SK-N-SH (cell line): ENCODE data around the gene PURA. TPM values are rescaled to one million over a fixed set of nuclear protein-coding genes. Genes with fewer than 3 reads are reported as not detected.

Experiments
- CTCF ChIA-PET: fragments of 300-600, 350-600 bp; formaldehyde crosslinking; extraction: SDS; loops from one replicate; lab custom pipeline; 2021; lab: Yijun Ruan, JAX
- POLR2A ChIA-PET: fragments of 350-600 bp; sonication (Branson Sonifier 250); formaldehyde crosslinking; extraction: SDS; loops from one replicate; lab custom pipeline; 2020; ENCODE audit warnings: antibody characterized with exemption, inconsistent platforms; lab: Yijun Ruan, JAX
- DNase-seq: peaks from one replicate; pipeline ENCODE4 v3.0.0; 2012
- H2AFZ ChIP-seq: fragments of 200-600 bp; sonication (generic); 2 replicates; pipeline ENCODE4 v1.8.1; 2016; ENCODE audit warnings: antibody characterized with exemption, mild to moderate bottlenecking, low read depth
- H3F3A ChIP-seq: fragments of 200-600 bp; sonication (generic); replicated peaks from 2 replicates; pipeline ENCODE3; 2016; ENCODE audit warnings: antibody characterized with exemption, mild to moderate bottlenecking; ENCODE audit not compliant: insufficient read depth
- H3K27ac ChIP-seq, 2 experiments: fragments of 200-500 bp in 1 of 2; fragments of 200-600 bp in 1 of 2; sonication (Bioruptor generic) in 1 of 2; sonication (generic), shearing (Covaris generic) in 1 of 2; 2 replicates each; pipeline versions ENCODE4 v1.5.1 to v1.6.1; 2014 to 2016; ENCODE audit warnings: low read depth in 2 of 2, inconsistent platforms in 1 of 2, low read length in 1 of 2, mild to moderate bottlenecking in 1 of 2, mixed read lengths in 1 of 2
- H3K27me3 ChIP-seq: fragments of 200-600 bp; sonication (generic), shearing (Covaris generic); 2 replicates; pipeline ENCODE4 v1.6.1; 2016; ENCODE audit warnings: mixed run types; ENCODE audit not compliant: insufficient read depth
- H3K36me3 ChIP-seq, 2 experiments: fragments of 200-500 bp in 1 of 2; fragments of 200-600 bp in 1 of 2; sonication (Bioruptor generic) in 1 of 2; sonication (generic) in 1 of 2; replicated peaks in 1 of 2; 2 replicates each; pipeline versions ENCODE3 to v1.5.1; 2014 to 2016; ENCODE audit warnings: low read length in 1 of 2, mild to moderate bottlenecking in 1 of 2; ENCODE audit not compliant: insufficient read depth in 2 of 2, control insufficient read depth in 1 of 2
- H3K4me1 ChIP-seq, 2 experiments: fragments of 200-500 bp in 1 of 2; fragments of 200-600 bp in 1 of 2; sonication (Bioruptor generic) in 1 of 2; sonication (generic), shearing (Covaris generic) in 1 of 2; 2 replicates each; pipeline versions ENCODE4 v1.5.1 to v1.6.1; 2014 to 2016; ENCODE audit warnings: low read depth in 1 of 2, low read length in 1 of 2, mixed run types in 1 of 2; ENCODE audit not compliant: insufficient read depth in 2 of 2, control insufficient read depth in 1 of 2
- H3K4me2 ChIP-seq: fragments of 200-600 bp; sonication (generic), shearing (Covaris generic); 2 replicates; pipeline ENCODE4 v1.6.1; 2017; ENCODE audit warnings: mixed run types
- H3K4me3 ChIP-seq, 2 experiments: fragments of 200-500 bp in 1 of 2; fragments of 200-600 bp in 1 of 2; sonication (Bioruptor generic) in 1 of 2; sonication (generic), shearing (Covaris generic) in 1 of 2; 2 replicates each; pipeline versions ENCODE4 v1.5.1 to v1.8.1; 2014 to 2016; ENCODE audit warnings: low read depth in 2 of 2, inconsistent platforms in 1 of 2, low read length in 1 of 2, mild to moderate bottlenecking in 1 of 2, mixed read lengths in 1 of 2, moderate library complexity in 1 of 2
- H3K79me2 ChIP-seq: fragments of 200-600 bp; sonication (generic); 2 replicates; pipeline ENCODE4 v1.8.1; 2017; ENCODE audit warnings: mild to moderate bottlenecking; ENCODE audit not compliant: insufficient read depth
- H3K9ac ChIP-seq: fragments of 200-600 bp; sonication (generic); 2 replicates; pipeline ENCODE4 v1.6.1; 2017; ENCODE audit warnings: mixed run types
- H3K9me2 ChIP-seq: fragments of 200-600 bp; sonication (generic); 2 replicates; pipeline ENCODE4 v1.6.1; 2017; ENCODE audit warnings: mixed run types
- H3K9me3 ChIP-seq: fragments of 200-600 bp; sonication (generic); 2 replicates; pipeline ENCODE4 v1.6.1; 2017; ENCODE audit warnings: mixed run types, mild to moderate bottlenecking, moderate library complexity
- H4K20me1 ChIP-seq: fragments of 200-600 bp; sonication (generic); 2 replicates; pipeline ENCODE4 v1.6.1; 2017; ENCODE audit warnings: mild to moderate bottlenecking, mixed run types; ENCODE audit not compliant: insufficient read depth
- CTCF ChIP-seq: fragments of 200-600 bp; sonication (generic); IDR thresholded peaks from 2 replicates; pipeline ENCODE4 v1.6.1; 2017; ENCODE audit warnings: antibody characterized with exemption, mild to moderate bottlenecking, moderate library complexity
- ELF1 ChIP-seq: IDR thresholded peaks from 2 replicates; pipeline ENCODE4 v1.4.0; 2012
- EP300 ChIP-seq, 2 experiments: IDR thresholded peaks; 2 replicates each; pipeline versions ENCODE4 v1.4.0 to v1.6.1; 2012; ENCODE audit warnings: borderline replicate concordance in 1 of 2, low read depth in 1 of 2, low read length in 1 of 2
- EZH2phosphoT487 ChIP-seq: fragments of 200-600 bp; sonication (generic); IDR thresholded peaks from 2 replicates; pipeline ENCODE4 v1.6.1; 2017; ENCODE audit warnings: low read depth, mixed run types, mild to moderate bottlenecking, antibody characterized with exemption, moderate library complexity, borderline replicate concordance
- FOXJ3 ChIP-seq: sonication (generic); formaldehyde crosslinking; IDR thresholded peaks from 2 replicates; pipeline ENCODE4 v1.5.1; 2020; ENCODE audit warnings: mild to moderate bottlenecking, missing genetic modification reagents
- FOXM1 ChIP-seq: IDR thresholded peaks from 2 replicates; pipeline ENCODE4 v1.4.0; 2012; ENCODE audit warnings: low read depth, mild to moderate bottlenecking
- GABPA ChIP-seq: IDR thresholded peaks from 2 replicates; pipeline ENCODE4 v1.4.0; 2012; ENCODE audit warnings: low read depth, mild to moderate bottlenecking
- IRF3 ChIP-seq: fragments of 150-350 bp; IDR thresholded peaks from 2 replicates; pipeline ENCODE4 v1.6.1; 2016; ENCODE audit warnings: mild to moderate bottlenecking, low read depth, low read length
- JUND ChIP-seq: IDR thresholded peaks from 2 replicates; pipeline ENCODE4 v1.4.0; 2012
- MEF2A ChIP-seq: IDR thresholded peaks from 2 replicates; pipeline ENCODE4 v1.4.0; 2012; ENCODE audit warnings: low read depth, borderline replicate concordance
- NFIC ChIP-seq: IDR thresholded peaks from 2 replicates; pipeline ENCODE4 v1.4.0; 2012; ENCODE audit warnings: borderline replicate concordance
- NRF1 ChIP-seq: IDR thresholded peaks from 2 replicates; pipeline ENCODE4 v1.6.1; 2012; ENCODE audit warnings: low read depth, mild to moderate bottlenecking, low read length
- PBX3 ChIP-seq: IDR thresholded peaks from 2 replicates; pipeline ENCODE4; 2012
- POLR2AphosphoS5 ChIP-seq: IDR thresholded peaks from 2 replicates; pipeline ENCODE4 v1.6.1; 2012; ENCODE audit warnings: low read depth, low read length
- RAD21 ChIP-seq: IDR thresholded peaks from 2 replicates; pipeline ENCODE4 v1.6.1; 2012; ENCODE audit warnings: mild to moderate bottlenecking, low read length
- REST ChIP-seq: IDR thresholded peaks from 2 replicates; pipeline ENCODE4 v1.6.1; 2012; ENCODE audit warnings: mild to moderate bottlenecking, low read depth, low read length, moderate library complexity
- SMC3 ChIP-seq: IDR thresholded peaks from 2 replicates; pipeline ENCODE4 v1.6.1; 2012; ENCODE audit warnings: low read depth, low read length, improper control_type of control experiment
- TCF12 ChIP-seq: IDR thresholded peaks from 2 replicates; pipeline ENCODE4 v1.4.0; 2012
- TEAD4 ChIP-seq: IDR thresholded peaks from 2 replicates; pipeline ENCODE4 v1.4.0; 2012; ENCODE audit warnings: mild to moderate bottlenecking, borderline replicate concordance; ENCODE audit not compliant: insufficient read depth
- WGBS: methylation state at CpG from one replicate; pipeline ENCODE4 v1.1.6; 2017; ENCODE audit warnings: low lambda C conversion rate; 5-methylcytosine and 5-hydroxymethylcytosine counted together
- polyA plus RNA-seq, 3 experiments: library from polyadenylated mRNA; depleted of rRNA; stranded (reverse); fragments of >200 nt; gene quantifications; 2 replicates each; pipeline ENCODE4 v1.2.3, GENCODE V29; 2012

Gene PURA
- polyA plus RNA-seq, 1 of the 3 experiments (the other 2 are of a cell fraction), result 2.4 TPM

GRCh38 chr5:140157032-140157781, 43.3 kb downstream of the PURA start (continued):
- TF ChIP-seq SMC3, result peak; percentile 92
- no peak for TF ChIP-seq POLR2AphosphoS5
- no peak for TF ChIP-seq GABPA
- TF ChIP-seq FOXM1, result no peak
- no peak for TF ChIP-seq NRF1
- no peak for TF ChIP-seq FOXJ3 (CRISPR knock-in tag)
- peak; percentile 92 for TF ChIP-seq CTCF
- TF ChIP-seq RAD21, result peak; percentile 94
- no peak for TF ChIP-seq MEF2A
- TF ChIP-seq TEAD4, result no peak
- TF ChIP-seq TCF12, result no peak

- no peaks in the 10 kb centered on the region for H3K9me3 ChIP-seq
- no peak for DNase-seq
- H3K79me2 ChIP-seq, result no peaks in the 10 kb centered on the region
- ChIA-PET POLR2A (no interaction called here), CTCF (interaction anchor here (1.3 to 13.5 kb wide), 8 partner anchors 10 to 372 kb away, joined by 3 to 147 read pairs (median 6); no protein-coding TSS in a partner anchor)
- H3K27ac ChIP-seq, result no peak overlapping the region
- no peaks in the 10 kb centered on the region for H3K27me3 ChIP-seq
- H3K9me2 ChIP-seq, result no peaks in the 10 kb centered on the region
- H3K4me3 ChIP-seq, result no peak overlapping the region
- no peak overlapping the region for H3K9ac ChIP-seq
- H3K4me1 ChIP-seq, result peaks cover 0 to 3% of the 10 kb centered on the region in 2 experiments; a peak in 1 of 4 replicates
- WGBS, result 83% methylated on average over 7 of the region's 7 CpGs
- no peaks in the 10 kb centered on the region for H3K36me3 ChIP-seq
- H4K20me1 ChIP-seq, result no peaks in the 10 kb centered on the region
- no peak overlapping the region for H2AFZ ChIP-seq
- peaks cover 5% of the 10 kb centered on the region for H3F3A ChIP-seq
- no peak overlapping the region for H3K4me2 ChIP-seq
- TF ChIP-seq MEF2A, result no peak
- TF ChIP-seq REST, result no peak
- TF ChIP-seq IRF3, result no peak
- TF ChIP-seq EP300 (IDR thresholded peaks at IDR 0.05; ENCODE audit: borderline replicate concordance in 1 of 2, low read depth in 1 of 2, low read length in 1 of 2), result no peak
- TF ChIP-seq ELF1, result no peak
- no peak for TF ChIP-seq NFIC
- no peak for TF ChIP-seq PBX3
- TF ChIP-seq SMC3, result no peak
- TF ChIP-seq EZH2phosphoT487, result no peak
- TF ChIP-seq JUND, result no peak
- TF ChIP-seq CTCF, result no peak
These were observed 45.4 kb downstream of the PURA start for GRCh38 chr5:140159014-140159927.
